ENCODE data around the gene SLX1B. TPM values are rescaled to one million over a fixed set of nuclear protein-coding genes. Genes with fewer than 3 reads are reported as not detected.

SLX1B gene
- total RNA-seq, 1 donor from 2014 or later, result 32.5 TPM

Other genes with a start within 250 kb of the SLX1B start
- 1.3 TPM for gene NPIPB11, start 47.8 kb upstream of the SLX1B start, total RNA-seq
- 8.8 TPM for gene BOLA2, start 182 bp upstream of the SLX1B start, total RNA-seq
- gene SULT1A4, start 5.4 kb downstream of the SLX1B start, total RNA-seq, result 11.6 TPM
- gene NPIPB12, start 51.9 kb downstream of the SLX1B start, total RNA-seq, result 60.0 TPM
- gene SPN, start 208.7 kb downstream of the SLX1B start, total RNA-seq, result 2.9 TPM
- 3.4 TPM for gene QPRT, start 224.6 kb downstream of the SLX1B start, total RNA-seq